ENCODE measurements around the gene ATP9A. TPM values are rescaled to one million over a fixed set of nuclear protein-coding genes. Genes with fewer than 3 reads are reported as not detected.
A peak's percentile ranks its signal among the peaks of the same experiment; 100 is the strongest.
"Not testable (repeated sequence)": the region's sequence is repeated elsewhere in the genome, so short reads cannot be mapped to it uniquely, and the experiment has no call there.

ATP9A gene
- total RNA-seq, 1 donor from 2014 or later, result 21.2 TPM

- intact Hi-C loops (cut with DNase I), result no loop called here
- ATAC-seq, result no peak
Measured at GRCh38 chr20:51797357-51798025, 29.3 kb upstream of the ATP9A start.

GRCh38 chr20:51796340-51796739, 28.1 kb upstream of the ATP9A start:
- intact Hi-C loops (cut with DNase I), result no loop called here
- no peak for DNase-seq (ENCODE audit: missing footprints)
- ATAC-seq, result no peak

More at GRCh38 chr20:51797357-51798025, 29.3 kb upstream of the ATP9A start:
- DNase-seq (ENCODE audit: missing footprints), result no peak

- intact Hi-C loops (cut with DNase I), result no loop called here
- no peak for ATAC-seq
Measured at GRCh38 chr20:51792960-51793359, 24.8 kb upstream of the ATP9A start.

GRCh38 chr20:51791626-51792025, 23.4 kb upstream of the ATP9A start:
- no peak for ATAC-seq
- intact Hi-C loops (cut with DNase I), result no loop called here
- no peak for DNase-seq (ENCODE audit: missing footprints)

More at GRCh38 chr20:51792960-51793359, 24.8 kb upstream of the ATP9A start:
- DNase-seq (ENCODE audit: missing footprints), result no peak

GRCh38 chr20:51790256-51790655, 22.1 kb upstream of the ATP9A start:
- intact Hi-C loops (cut with DNase I), result no loop called here
- ATAC-seq (no peak), DNase-seq (ENCODE audit: missing footprints) (no peak)

- intact Hi-C loops (cut with DNase I), result no loop called here
- DNase-seq (ENCODE audit: missing footprints), result no peak
- no peak for ATAC-seq
Measured at GRCh38 chr20:51789434-51789833, 21.2 kb upstream of the ATP9A start.

GRCh38 chr20:51788822-51789221, 20.6 kb upstream of the ATP9A start:
- ATAC-seq, result no peak
- intact Hi-C loops (cut with DNase I), result no loop called here

GRCh38 chr20:51784299-51784698, 16.1 kb upstream of the ATP9A start:
- no peak for ATAC-seq
- intact Hi-C loops (cut with DNase I), result no loop called here
- DNase-seq (ENCODE audit: missing footprints), result no peak

More at GRCh38 chr20:51788822-51789221, 20.6 kb upstream of the ATP9A start:
- no peak for DNase-seq (ENCODE audit: missing footprints)

GRCh38 chr20:51778229-51778759, 10.1 kb upstream of the ATP9A start:
- intact Hi-C loops (cut with DNase I); ATAC-seq; DNase-seq (ENCODE audit: missing footprints): not testable (repeated sequence)

- no peak for ATAC-seq
- intact Hi-C loops (cut with DNase I), result no loop called here
- DNase-seq (ENCODE audit: missing footprints), result no peak
Measured at GRCh38 chr20:51775241-51775640, 7.1 kb upstream of the ATP9A start.

- DNase-seq (ENCODE audit: missing footprints), result no peak
- intact Hi-C loops (cut with DNase I), result no loop called here
- no peak for ATAC-seq
Measured at GRCh38 chr20:51772236-51772635, 4.0 kb upstream of the ATP9A start.

GRCh38 chr20:51769976-51770615, 1.9 kb upstream of the ATP9A start:
- DNase-seq (ENCODE audit: missing footprints), result no peak
- intact Hi-C loops (cut with DNase I), result no loop called here
- no peak for ATAC-seq

GRCh38 chr20:51768759-51769517, 748 bp upstream of the ATP9A start:
- intact Hi-C loops (cut with DNase I), result no loop called here
- ATAC-seq (no peak), DNase-seq (ENCODE audit: missing footprints) (no peak)

- DNase-seq (ENCODE audit: missing footprints) (peak; percentile 88), ATAC-seq (peak; percentile 92)
- intact Hi-C loops (cut with DNase I), result no loop called here
Measured at GRCh38 chr20:51766994-51767866, 960 bp downstream of the ATP9A start.

GRCh38 chr20:51765381-51765780, 2.8 kb downstream of the ATP9A start:
- ATAC-seq; DNase-seq (ENCODE audit: missing footprints); intact Hi-C loops (cut with DNase I): not testable (repeated sequence)

- ATAC-seq, result no peak
- no peak for DNase-seq (ENCODE audit: missing footprints)
- intact Hi-C loops (cut with DNase I), result no loop called here
Measured at GRCh38 chr20:51763965-51764602, 4.1 kb downstream of the ATP9A start.

- DNase-seq (ENCODE audit: missing footprints), result no peak
- intact Hi-C loops (cut with DNase I), result no loop called here
- no peak for ATAC-seq
Measured at GRCh38 chr20:51760905-51761546, 7.2 kb downstream of the ATP9A start.
